22Rv1 (cell line): ENCODE results near the gene USP20.

Experiments
- H3K27ac ChIP-seq: fragments of 450-650 bp; 2 replicates; pipeline ENCODE4 v1.5.1; 2017
- ZFX ChIP-seq: fragments of 450-650 bp; IDR thresholded peaks from 2 replicates; pipeline ENCODE4 v1.6.1; 2017; ENCODE audit warnings: antibody characterized with exemption, borderline replicate concordance
- TF ChIP-seq, protein P1 (sequence below): fragments of 450-650 bp; IDR thresholded peaks from 2 replicates; pipeline ENCODE4 v1.5.1; 2017; ENCODE audit warnings: mild to moderate bottlenecking

USP20 gene

GRCh38 chr9:129894120-129894823, 59.0 kb downstream of the USP20 start:
- H3K27ac ChIP-seq: no peak overlapping the region
- TF ChIP-seq, protein P1, sequence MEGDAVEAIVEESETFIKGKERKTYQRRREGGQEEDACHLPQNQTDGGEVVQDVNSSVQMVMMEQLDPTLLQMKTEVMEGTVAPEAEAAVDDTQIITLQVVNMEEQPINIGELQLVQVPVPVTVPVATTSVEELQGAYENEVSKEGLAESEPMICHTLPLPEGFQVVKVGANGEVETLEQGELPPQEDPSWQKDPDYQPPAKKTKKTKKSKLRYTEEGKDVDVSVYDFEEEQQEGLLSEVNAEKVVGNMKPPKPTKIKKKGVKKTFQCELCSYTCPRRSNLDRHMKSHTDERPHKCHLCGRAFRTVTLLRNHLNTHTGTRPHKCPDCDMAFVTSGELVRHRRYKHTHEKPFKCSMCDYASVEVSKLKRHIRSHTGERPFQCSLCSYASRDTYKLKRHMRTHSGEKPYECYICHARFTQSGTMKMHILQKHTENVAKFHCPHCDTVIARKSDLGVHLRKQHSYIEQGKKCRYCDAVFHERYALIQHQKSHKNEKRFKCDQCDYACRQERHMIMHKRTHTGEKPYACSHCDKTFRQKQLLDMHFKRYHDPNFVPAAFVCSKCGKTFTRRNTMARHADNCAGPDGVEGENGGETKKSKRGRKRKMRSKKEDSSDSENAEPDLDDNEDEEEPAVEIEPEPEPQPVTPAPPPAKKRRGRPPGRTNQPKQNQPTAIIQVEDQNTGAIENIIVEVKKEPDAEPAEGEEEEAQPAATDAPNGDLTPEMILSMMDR: no peak
- TF ChIP-seq ZFX: no peak

DNA sequence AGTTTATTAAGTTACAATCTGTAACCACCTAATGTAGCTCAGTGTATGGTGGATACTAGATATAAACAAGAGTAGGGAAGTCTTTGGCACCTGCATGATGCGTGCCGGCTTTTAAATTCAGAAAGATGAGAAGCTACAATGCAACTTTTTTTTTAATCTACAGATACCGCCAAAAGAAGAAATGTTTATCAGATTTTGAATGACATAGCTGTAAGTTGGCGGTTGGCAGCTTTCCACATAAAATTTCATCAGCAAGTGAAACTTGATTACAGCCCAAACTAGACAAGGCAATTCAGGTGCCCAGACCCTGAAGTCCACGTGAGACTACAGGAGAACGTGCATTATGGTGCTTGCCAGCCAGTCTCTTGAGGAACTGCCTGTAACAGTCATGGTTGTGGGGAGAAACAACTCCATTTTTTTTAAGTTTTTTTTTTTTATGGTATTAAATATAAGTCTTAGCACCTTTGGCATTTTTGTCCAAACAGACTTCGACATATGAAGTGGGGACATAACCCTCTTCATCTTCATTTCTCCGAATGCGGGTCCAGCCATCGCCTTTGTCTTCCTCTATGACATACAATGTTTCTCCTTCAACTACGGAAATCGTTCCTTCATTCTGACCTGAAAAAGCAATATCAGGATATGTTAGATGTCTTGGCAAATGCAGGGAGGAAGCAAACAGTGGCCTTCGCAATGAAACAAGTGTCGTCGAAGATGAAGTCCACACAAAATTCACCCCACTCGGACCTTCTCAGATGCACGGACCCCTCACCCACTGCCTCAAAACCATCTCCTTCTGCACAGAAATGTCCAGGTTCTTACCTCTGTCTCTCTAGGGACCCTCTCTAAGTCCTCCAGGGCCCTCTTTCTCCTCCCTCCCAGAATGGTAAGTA, 60.4 kb downstream of the USP20 start:
- H3K27ac ChIP-seq: no peak overlapping the region
- TF ChIP-seq, protein P1: no peak
- TF ChIP-seq ZFX: no peak

GRCh38 chr9:129897263-129897662, 62.0 kb downstream of the USP20 start:
- no peak overlapping the region for H3K27ac ChIP-seq
- no peak for TF ChIP-seq ZFX
- TF ChIP-seq, protein P1: no peak

DNA sequence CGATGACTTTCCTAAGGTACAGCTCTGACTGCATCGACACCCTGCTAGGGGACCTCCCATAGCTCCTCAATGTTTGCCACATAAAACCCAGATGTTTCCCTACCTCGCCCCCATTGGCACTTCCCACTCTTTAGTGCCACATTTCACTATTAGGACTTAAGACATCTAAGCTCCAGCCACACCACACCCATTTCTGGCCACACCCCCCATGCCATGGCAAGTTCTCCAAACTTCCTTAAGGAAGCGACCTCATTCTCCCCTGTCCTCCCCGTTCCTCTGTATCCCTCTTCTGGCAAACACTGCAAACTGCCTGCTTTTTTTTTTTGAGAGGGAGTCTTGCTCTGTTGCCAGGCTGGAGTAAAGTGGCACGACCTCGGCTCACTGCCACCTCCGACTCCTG, 62.9 kb downstream of the USP20 start:
- H3K27ac ChIP-seq: no peak overlapping the region
- TF ChIP-seq, protein P1: 0 out of 2 replicates have a peak, but pooled peaks have one; percentile 8
- no peak for TF ChIP-seq ZFX

DNA sequence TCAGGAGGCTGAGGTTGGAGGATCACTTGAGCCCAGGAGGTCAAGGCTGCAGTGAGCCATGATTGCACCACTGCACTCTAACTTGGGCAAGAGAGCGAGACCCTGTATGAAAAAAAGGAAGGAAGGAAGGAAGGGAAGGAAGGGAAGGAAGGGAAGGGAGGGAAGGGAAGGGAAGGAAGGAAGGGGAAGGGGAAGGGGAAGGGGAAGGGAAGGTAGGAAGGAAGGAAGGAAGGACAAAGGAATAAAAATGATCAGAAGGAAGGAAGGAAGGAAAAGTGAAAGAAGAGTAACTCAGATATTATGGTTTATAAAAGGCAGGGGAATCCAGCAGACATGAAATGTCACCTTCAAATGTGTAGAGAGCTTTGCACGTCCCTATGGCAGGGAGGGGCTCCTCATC, 64.4 kb downstream of the USP20 start:
- TF ChIP-seq, protein P1: no peak
- TF ChIP-seq ZFX: no peak
- H3K27ac ChIP-seq: no peak overlapping the region

DNA sequence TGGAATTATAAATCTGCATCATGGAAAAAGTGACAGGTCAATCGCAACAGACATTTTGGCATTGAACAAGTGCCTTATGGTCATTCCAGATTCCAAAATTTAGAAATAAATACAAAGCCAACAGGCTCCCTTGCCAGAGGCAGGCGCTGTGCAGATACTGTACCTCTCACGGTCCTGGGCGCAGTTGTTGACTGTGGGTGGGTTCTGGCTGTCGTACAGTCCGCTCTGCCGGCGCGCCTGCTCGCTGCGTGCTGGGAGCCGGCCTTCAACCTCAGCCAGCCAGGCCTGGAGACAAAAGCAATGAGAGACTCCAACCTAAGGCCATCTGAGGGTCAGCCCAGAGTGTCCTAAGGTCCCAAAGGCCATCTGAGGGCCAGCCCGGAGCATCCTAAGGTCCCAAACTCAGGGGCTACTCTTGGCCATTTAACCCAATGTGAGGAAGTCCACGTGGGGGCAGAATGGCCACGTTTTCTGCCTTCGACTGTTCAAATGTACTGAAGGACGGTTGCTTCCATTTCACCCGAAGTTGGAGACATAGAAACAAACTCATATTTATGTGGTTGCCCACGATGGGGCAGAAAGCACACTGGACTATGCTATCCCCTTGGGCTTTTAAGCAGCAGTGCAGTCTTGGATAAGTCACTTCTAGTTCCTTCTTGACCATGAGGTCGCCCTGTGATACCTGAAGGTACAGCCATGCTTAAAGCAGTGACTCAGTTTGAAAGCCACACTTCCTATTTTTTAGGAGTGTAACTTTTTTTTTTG, 65.2 kb downstream of the USP20 start:
- H3K27ac ChIP-seq: no peak overlapping the region
- TF ChIP-seq ZFX: no peak
- TF ChIP-seq, protein P1: no peak
